T-helper 2 cell treated with Interferon-gamma antibody and Interleukin-4, amounts not matched to agents 100 ng/mL and 5 ng/mL, for 36 hours (primary cell): ENCODE results near the gene WDR6. TPM values are rescaled to one million over a fixed set of nuclear protein-coding genes. Genes with fewer than 3 reads are reported as not detected.

Experiments used
- intact Hi-C: fragments of 100-400 bp; cut with micrococcal nuclease; formaldehyde crosslinking; loops from one replicate; pipeline ENCODE4 v1.15.1; 2023
- total RNA-seq: library from RNA; stranded (reverse); gene quantifications from 2 replicates; pipeline ENCODE4 v1.2.3, GENCODE V29; 2022

Gene WDR6
- total RNA-seq, 1 donor from 2014 or later, result 156 TPM

- intact Hi-C loops, result loop anchor here (5.0 kb wide), 1 partner anchor 316 kb away; the partner anchor contains the start of gene USP4
Measured at GRCh38 chr3:49026536-49026935, 19.3 kb downstream of the WDR6 start.

- intact Hi-C loops, result loop anchor here (2.0 to 5.0 kb wide), 3 partner anchors 65 to 315 kb away; partner anchors contain the start of genes QARS1 and USP4
Measured at GRCh38 chr3:49027634-49028033, 20.4 kb downstream of the WDR6 start.

GRCh38 chr3:49028298-49028672 is 21.1 kb downstream of the WDR6 start:
- intact Hi-C loops, result loop anchor here (2.0 to 5.0 kb wide), 3 partner anchors 65 to 314 kb away; partner anchors contain the start of genes QARS1 and USP4

GRCh38 chr3:49028673-49029562 is 21.7 kb downstream of the WDR6 start, which contains the start of gene IMPDH2:
TSS of gene IMPDH2 (minus strand) at chr3:49029398. CDS start at chr3:49029350, 48 bp downstream.
- intact Hi-C loops, result loop anchor here (1.0 to 5.0 kb wide), 4 partner anchors 8 to 313 kb away; partner anchors contain the start of genes QARS1 and USP4

GRCh38 chr3:49029563-49029884 is 22.3 kb downstream of the WDR6 start:
- intact Hi-C loops, result loop anchor here (1.0 to 5.0 kb wide), 4 partner anchors 8 to 313 kb away; partner anchors contain the start of genes QARS1 and USP4

DNA sequence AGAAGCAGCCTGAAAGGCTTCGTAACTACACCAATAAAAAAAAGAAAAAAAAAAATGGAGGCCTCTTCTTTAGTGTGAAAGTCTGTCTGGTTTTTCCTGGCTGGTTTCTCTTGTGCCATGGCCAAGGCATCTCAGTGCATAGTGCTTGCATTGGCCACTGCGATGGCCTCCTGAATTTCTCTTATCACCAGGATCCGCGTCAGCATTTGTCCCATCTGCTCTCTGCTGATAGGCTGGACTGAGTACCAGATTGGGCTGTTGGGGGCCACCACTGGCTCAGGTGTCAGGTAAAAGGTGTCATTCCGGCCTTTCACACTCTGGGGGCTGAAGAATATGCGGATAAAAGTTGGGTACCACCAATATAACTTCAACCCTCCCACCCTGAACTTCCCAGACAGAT is 23.1 kb downstream of the WDR6 start:
- intact Hi-C loops, result no loop called here

DNA sequence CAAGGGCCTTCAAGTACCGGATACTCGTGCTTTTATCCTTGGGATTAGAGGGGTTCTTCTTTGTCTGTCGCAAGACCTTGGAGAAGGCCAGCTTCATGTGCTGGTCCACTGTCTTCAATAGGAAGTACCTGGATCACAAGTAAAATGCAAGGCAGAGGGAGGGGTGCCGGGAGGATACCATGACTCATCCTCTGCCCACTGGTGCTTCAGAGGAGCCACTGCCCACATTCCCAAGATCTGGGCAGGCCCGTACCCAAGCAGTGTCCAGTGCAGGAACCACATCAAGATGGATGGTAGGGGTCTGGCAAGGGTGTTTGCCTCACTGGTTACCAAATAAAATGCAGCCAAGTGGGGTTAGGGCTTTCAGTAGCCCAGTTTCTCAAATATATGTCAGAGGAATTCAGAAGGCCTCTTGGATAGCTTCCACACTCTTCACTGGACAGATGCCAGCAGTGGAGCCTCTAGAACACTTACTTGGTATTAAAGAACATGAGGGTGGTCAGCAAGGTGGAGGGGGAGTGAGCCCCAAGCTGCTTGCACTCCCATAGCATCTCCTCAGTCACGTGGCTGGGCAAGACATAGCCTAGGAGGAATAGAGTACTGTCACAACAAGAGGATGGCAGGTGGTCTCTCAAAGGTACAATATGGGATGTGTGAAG is 25.6 kb downstream of the WDR6 start:
- intact Hi-C loops, result no loop called here

- intact Hi-C loops, result no loop called here
Measured at GRCh38 chr3:49034650-49035049, 27.5 kb downstream of the WDR6 start.

DNA sequence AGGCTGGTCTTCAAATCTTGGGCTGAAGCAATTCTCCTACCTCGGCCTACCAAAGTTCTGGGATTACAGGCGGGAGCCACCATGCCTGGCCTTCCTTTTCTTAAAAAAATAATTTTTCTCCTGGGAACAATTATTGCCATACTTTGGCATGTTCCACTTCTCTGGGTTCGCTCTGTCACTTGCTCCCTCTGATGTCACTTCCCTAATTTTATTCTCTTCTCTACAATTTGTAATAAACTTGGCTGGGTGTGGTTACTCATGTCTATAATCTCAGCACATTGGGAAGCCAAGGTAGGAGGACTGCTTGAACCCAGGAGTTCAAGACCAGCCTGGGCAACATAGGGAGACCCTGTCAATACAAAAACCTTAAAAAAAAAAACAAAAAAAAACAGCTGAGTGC is 28.1 kb downstream of the WDR6 start:
- intact Hi-C loops, result no loop called here

DNA sequence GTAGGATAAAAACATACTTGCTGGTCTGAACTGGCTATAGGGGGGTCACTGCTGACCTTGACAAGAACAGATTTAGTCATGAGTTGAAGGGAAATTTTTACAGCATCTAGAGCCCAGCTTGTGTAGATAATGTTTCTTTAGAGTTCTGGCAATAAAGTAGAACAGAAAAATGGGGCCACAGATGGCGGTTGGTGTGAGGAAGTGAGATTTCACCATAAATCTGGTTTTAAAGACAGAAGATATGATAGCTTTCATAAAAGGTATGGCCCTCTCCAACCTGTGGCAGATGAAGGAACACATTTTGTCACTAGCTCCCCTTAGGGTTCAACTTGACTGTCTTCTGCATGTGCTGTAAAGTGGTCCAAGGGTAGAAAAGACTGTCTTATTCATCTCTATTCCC is 46.4 kb downstream of the WDR6 start:
- intact Hi-C loops, result no loop called here

- intact Hi-C loops, result no loop called here
Measured at GRCh38 chr3:49054344-49054862, 47.2 kb downstream of the WDR6 start.

DNA sequence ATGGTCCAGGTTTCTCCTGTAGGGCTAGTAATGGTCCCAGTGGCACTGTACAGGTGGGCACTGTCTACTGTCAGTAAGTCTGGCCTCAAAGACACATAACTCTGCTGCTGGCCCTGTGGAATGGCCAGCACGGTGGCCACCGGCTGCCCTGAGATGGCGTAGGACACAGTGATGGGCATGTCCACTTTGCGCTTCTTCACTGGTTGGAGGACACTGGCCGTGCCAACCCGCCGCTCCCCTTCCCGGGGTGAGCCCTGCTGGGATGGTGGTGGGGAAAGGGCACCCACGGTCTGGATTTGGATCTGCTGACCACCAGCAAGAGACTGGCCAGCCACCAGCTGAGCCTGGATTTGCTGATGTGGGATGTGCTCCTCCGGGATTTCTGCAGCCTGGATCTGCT is 50.1 kb downstream of the WDR6 start:
- intact Hi-C loops, result no loop called here

DNA sequence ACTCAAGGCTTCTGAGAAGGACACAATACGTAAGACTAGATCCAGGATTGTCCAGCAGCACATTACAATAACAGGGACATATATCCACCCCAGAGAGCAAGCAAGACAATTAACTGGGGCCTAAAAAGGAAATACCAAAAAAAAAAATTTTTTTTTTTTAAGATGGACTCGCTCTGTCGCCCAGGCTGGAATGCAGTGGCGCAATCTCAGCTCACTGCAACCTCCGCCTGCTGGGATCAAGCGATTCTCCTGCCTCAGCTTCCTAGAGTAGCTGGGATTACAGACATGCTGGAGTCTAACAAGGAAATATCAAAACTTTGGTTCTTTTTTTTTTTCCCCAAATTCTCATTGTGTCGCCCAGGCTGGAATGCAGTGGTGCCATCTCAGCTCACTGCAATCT is 50.8 kb downstream of the WDR6 start:
- intact Hi-C loops, result no loop called here

Other genes with a start within 250 kb of the WDR6 start
- gene PRKAR2A, start 159.5 kb upstream of the WDR6 start, total RNA-seq, result 25.2 and 27.1 TPM in 2 replicates
- 28.6 and 30.0 TPM in 2 replicates for gene SLC25A20, start 108.5 kb upstream of the WDR6 start, total RNA-seq
- 114 and 119 TPM in 2 replicates for gene ARIH2, start 88.5 kb upstream of the WDR6 start, total RNA-seq
- 37.9 and 39.8 TPM in 2 replicates for gene P4HTM, start 17.1 kb upstream of the WDR6 start, total RNA-seq
- 21.9 and 23.7 TPM in 2 replicates for gene DALRD3, start 11.2 kb downstream of the WDR6 start, total RNA-seq
- 110 and 111 TPM in 2 replicates for gene NDUFAF3, start 14.7 kb downstream of the WDR6 start, total RNA-seq
- 259 and 264 TPM in 2 replicates for gene IMPDH2, start 22.0 kb downstream of the WDR6 start, total RNA-seq
- gene QRICH1, start 86.7 kb downstream of the WDR6 start, total RNA-seq, result 138 and 147 TPM in 2 replicates
- gene QARS1, start 97.4 kb downstream of the WDR6 start, total RNA-seq, result 217 and 243 TPM in 2 replicates
- gene USP19, start 113.4 kb downstream of the WDR6 start, total RNA-seq, result 61.2 and 63.5 TPM in 2 replicates
- gene LAMB2, start 125.7 kb downstream of the WDR6 start, total RNA-seq, result not detected in 2 replicates
- 23.4 and 24.0 TPM in 2 replicates for gene CCDC71, start 158.9 kb downstream of the WDR6 start, total RNA-seq
- gene KLHDC8B, start 164.2 kb downstream of the WDR6 start, total RNA-seq, result 0.66 and 1.1 TPM in 2 replicates